ENCODE data around the gene PIK3R5.
A peak's percentile ranks its signal among the peaks of the same experiment; 100 is the strongest.
"Not testable (repeated sequence)": the region's sequence is repeated elsewhere in the genome, so short reads cannot be mapped to it uniquely, and the experiment has no call there.

Gene PIK3R5

GRCh38 chr17:8965394-8966168, at the start of gene PIK3R5:
PIK3R5 (minus strand) TSS chr17:8965707; CDS start chr17:8911494, 54,213 bp downstream.
- no peak for DNase-seq

GRCh38 chr17:9011001-9011400, 45.5 kb upstream of the PIK3R5 start:
- no peak for DNase-seq

- DNase-seq: no peak
These were observed 44.2 kb upstream of the PIK3R5 start for GRCh38 chr17:9009737-9010136.

- DNase-seq: no peak
These were observed 43.6 kb upstream of the PIK3R5 start for GRCh38 chr17:9009096-9009495.

GRCh38 chr17:9007052-9007714, 41.7 kb upstream of the PIK3R5 start:
- DNase-seq: no peak

- no peak for DNase-seq
These were observed 40.8 kb upstream of the PIK3R5 start for GRCh38 chr17:9006175-9006767.

GRCh38 chr17:9004961-9005285, 39.4 kb upstream of the PIK3R5 start:
- DNase-seq: no peak

GRCh38 chr17:9004132-9004960, 38.8 kb upstream of the PIK3R5 start:
- DNase-seq: no peak

- no peak for DNase-seq
These were observed 38.0 kb upstream of the PIK3R5 start for GRCh38 chr17:9003355-9004131.

- no peak for DNase-seq
These were observed 37.3 kb upstream of the PIK3R5 start for GRCh38 chr17:9002606-9003354.

- no peak for DNase-seq
These were observed 36.7 kb upstream of the PIK3R5 start for GRCh38 chr17:9002227-9002605.

GRCh38 chr17:9001559-9001958, 36.1 kb upstream of the PIK3R5 start:
- DNase-seq: no peak

- peak; percentile 61 for DNase-seq
These were observed 32.6 kb upstream of the PIK3R5 start for GRCh38 chr17:8997994-8998628.

GRCh38 chr17:8995711-8996110, 30.2 kb upstream of the PIK3R5 start:
- DNase-seq: peak; percentile 15

GRCh38 chr17:8994319-8994718, 28.8 kb upstream of the PIK3R5 start:
- DNase-seq: peak; percentile 4

GRCh38 chr17:8991514-8992285, 26.2 kb upstream of the PIK3R5 start:
- peak; percentile 20 for DNase-seq

GRCh38 chr17:8988263-8988935, 22.9 kb upstream of the PIK3R5 start:
- not testable (repeated sequence) for DNase-seq

GRCh38 chr17:8986295-8986694, 20.8 kb upstream of the PIK3R5 start:
- no peak for DNase-seq

GRCh38 chr17:8985054-8985701, 19.7 kb upstream of the PIK3R5 start:
- no peak for DNase-seq
